NB4 (cell line): ENCODE data around the gene CSF3.

Experiments used
- CTCF ChIP-seq: IDR thresholded peaks from one replicate; pipeline ENCODE4 v1.5.1; 2012; ENCODE audit warnings: low read depth, low read length
- MYC ChIP-seq: IDR thresholded peaks from 2 replicates; pipeline ENCODE4 v1.6.1; 2011; ENCODE audit warnings: low read depth, low read length

- TF ChIP-seq CTCF (no peak), MYC (no peak)
These were observed 1.1 kb downstream of the CSF3 start for GRCh38 chr17:40015998-40016985.
